SK-N-SH (cell line): ENCODE results near the gene MYNN.

Experiments used
- FOSL2 ChIP-seq: IDR thresholded peaks from 2 replicates; pipeline ENCODE4 v1.4.0; 2012; ENCODE audit warnings: low read depth, mild to moderate bottlenecking, moderate library complexity, borderline replicate concordance
- NRF1 ChIP-seq: IDR thresholded peaks from 2 replicates; pipeline ENCODE4 v1.6.1; 2012; ENCODE audit warnings: low read depth, mild to moderate bottlenecking, low read length
- POLR2AphosphoS5 ChIP-seq: IDR thresholded peaks from 2 replicates; pipeline ENCODE4 v1.6.1; 2012; ENCODE audit warnings: low read depth, low read length

DNA sequence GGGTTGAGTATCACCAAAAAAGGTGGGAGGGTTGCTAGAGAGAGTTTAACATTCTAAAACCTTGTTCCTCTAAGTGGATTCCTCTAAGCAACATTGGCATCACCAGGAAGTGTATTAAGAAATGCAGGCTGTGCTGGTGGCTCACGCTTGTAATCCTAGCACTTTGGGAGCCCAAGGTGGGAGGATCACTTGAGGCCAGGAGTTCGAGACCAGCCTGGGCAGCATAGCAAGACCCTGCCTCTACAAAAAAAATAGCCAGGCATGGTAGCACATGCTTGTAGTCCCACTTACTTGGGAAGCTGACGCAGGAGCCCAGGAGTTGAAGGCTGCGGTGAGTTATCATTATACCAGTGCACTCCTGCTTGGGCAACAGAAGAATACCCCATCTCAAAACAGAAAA, 4.6 kb downstream of the MYNN start:
- no peak for TF ChIP-seq NRF1
- no peak for TF ChIP-seq FOSL2
- TF ChIP-seq POLR2AphosphoS5: no peak
